Stimulated activated CD8-positive, alpha-beta memory T cell treated with anti-CD3 and anti-CD28 coated beads, Interleukin-15, amount 100 ng/mL, for 4 hours (primary cell): ENCODE data around the gene NHERF1.

Experiments used
- DNase-seq, 2 donors: peaks; one replicate each; pipeline ENCODE4 v3.0.0-alpha.2; 2020; ENCODE audit warnings: low read depth in 2 of 2

Gene NHERF1

DNA sequence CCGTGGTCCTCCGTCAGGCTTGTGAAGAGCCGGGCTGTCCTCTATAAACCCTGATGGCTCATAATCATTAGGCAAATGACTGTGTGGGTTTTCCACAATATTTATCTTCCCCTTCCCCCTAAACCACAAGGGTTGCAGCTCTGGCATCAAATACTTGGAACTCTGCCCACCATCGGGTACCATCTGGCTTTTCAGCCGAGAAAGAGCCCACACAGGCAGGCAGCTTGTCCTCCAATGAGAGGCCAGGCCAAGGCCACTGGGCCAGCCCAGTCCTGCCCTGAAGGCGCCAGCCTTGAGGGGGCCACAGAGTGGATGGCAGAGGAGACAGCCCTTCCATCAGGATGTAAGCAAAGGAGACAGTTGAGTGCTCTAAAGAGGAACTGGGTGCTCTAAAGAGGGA lies 59.5 kb downstream of the NHERF1 start:
- no peak for DNase-seq

DNA sequence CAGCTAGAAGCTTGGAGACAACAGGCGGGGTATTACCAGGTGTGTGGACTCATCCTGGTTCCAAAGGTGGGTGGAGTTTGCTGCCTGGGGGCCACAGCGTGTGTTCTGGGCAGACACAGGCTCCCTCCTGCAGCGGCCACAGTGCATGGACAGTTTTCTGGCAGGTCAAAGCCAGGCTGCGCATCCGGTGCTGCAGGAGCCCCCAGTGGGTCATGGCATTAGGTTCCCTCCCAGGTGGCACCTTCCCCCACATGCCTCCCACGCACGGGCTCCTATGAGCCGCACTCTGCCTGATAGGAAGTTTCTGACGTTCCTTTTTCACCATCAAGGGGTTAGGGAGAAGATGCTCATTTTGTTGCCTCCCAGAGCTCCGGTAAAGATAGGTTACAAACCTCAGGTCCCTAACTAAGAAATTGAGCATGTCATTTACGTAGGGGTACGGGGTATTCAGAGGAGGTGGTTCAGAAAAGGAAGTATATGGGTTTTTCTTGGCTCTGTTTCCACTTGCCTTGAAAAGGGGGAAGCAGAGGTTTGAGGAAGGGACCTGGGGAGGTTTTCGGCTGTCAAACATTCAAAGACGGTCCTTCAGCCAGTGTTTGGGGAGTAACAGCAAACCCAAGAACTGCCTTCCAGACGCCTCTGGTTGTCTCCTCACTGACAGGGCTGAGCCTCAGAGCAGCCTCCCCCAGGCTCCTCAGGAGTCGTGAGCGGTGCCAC lies 60.4 kb downstream of the NHERF1 start:
- DNase-seq = no peak

DNA sequence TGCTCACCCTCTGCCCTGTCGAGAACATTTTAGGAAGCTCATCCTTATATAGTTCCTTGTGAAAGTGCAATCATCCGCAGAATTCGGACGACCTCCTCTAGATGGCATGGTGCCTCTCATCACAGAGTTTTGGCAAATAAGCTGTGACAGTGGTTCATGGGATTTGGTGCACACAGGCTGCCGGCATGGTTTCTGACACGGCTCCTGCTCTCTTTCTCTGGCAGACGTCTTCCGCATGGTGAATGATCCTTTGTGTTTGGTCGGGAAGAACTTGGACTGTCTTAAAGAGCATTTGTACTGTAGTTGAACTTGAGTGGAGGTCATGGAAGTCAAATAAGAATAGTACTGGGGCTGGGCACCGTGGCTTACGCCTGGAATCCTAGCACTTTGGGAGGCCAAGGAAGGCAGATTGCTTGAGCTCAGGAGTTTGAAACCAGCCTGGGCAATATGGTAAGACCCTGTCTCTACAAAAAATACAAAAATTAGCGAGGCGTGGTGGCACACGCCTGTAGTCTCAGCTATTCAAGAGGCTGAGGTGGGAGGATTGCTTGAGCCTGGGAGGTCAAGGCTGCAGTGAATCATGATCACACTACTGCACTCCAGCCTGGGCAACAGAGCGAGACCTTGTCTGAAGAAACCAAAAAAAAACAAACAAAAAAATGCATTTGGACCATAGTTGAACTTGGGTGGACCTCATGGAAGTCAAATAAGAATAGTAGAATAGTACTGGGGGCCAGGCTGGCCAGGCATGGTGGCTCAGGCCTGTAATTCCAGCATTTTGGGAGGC lies 62.5 kb downstream of the NHERF1 start:
- DNase-seq = no peak

DNA sequence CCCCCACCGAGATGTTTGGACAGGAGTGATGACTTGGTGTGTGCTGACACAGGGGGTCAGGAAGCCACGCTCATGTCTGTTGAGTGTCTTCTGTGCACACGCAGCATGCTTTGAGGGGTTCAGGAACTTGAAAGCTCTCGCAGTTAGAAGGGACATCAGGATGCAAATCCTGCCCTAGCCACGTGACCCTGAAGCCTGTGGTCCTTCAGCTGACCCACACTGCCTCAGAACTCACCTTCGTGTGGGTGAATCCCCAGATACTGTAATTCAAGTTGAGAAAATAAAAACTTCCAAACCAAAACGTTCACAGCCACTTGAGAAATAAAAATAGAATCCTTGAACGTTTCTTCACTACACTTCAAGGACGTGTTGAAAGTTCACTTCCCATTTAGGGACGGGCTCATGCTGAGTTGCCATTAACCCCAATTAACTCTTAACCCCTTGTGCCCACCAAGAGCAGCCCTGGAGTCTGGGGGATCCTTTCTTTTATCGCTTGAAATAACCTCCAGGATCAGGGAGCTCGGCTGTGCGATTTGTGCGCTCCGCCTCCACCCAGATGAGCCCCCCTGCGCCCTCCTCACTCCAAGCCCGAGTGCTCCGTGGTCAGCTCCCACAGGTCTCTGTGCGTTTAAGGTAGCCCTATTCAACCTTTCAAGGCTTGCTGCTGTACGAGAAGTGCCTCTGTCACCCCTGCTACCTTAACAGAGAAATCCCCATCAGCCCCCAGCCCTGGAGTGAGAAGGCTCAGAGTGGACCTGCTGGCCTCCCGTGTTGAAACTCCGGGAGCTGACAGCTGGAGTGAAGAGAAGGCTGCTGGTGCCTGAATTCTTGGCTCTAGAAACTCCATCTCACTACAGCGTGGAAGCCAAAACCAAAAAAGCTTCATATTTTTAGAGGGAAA lies 63.9 kb downstream of the NHERF1 start:
- DNase-seq = no peak

DNA sequence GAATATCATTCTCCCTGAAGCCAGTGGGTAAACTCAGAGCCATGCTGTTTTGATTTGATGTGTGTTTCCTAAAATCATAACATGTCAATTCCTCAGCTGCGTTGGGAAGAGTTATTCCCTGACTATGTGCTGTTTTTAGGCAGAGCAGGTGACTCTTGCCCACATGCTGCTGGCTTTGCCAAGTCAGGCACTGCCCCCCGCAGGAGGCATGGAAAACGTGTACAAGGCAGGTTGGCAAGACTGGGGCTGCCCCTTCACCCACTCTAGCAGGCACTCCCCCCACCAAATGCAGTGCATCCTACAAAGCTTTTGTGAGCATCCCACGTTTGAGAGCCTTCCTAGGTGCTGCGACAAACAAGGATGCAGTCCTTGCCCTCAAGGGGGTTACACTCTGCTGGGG lies 66.0 kb downstream of the NHERF1 start:
- no peak for DNase-seq

DNA sequence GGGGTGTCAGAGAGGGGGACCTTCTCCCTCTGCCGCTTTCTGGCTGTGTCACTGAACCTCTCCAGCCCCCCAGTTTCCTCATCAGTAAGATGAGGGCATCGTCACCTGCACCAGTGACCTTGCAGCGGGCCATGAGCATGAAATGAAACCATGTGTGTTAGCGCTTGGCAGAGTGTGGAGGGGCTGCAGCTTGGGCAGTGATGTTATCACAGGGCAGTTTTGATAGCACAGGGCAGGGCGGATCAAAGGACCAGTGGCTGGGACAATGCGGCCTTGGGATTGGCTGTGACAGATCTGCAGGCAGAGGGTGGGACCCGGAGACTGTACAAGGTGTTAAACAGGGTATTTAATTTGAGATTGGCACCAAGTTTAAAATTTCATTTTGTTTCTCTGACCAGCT lies 66.6 kb downstream of the NHERF1 start:
- DNase-seq = no peak

DNA sequence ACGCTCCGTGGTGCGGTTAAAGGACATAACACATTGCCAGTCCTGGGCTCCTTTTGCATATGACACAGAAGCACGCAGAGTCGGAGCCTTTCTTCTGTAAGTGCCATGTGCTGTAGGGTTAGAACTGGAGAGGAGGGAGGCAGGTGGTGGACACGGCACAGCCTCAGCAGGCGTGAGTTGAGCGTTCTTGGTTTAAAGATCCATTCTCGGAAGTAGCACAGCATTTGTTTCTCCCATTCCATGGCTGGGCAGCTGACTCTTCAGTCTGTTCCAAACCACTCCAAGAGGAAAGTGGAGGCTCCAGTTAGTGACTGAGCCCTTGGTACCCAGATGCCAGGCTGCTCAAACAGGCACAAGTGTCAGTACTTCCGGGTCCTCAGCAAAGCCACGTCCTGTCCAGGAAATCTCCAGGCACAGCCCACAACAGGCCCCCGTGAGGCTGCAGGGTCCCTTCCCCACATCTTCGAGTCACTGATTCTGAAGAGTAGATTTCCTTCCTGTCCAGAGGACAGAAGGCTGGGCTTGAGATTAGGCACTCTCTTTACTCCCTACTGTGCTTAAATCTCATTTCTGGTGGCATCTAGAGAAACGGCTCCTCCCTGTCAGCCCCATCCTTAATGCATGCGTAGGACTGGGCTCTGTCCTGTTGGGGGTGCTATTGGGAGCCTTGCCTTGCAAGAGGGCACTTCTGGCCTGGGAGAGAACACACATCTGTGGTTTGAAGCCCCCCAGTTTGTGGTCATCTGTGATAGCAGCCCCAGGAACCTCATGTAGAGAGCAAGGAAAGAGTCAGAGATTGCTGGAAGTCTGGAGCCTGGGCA lies 67.3 kb downstream of the NHERF1 start:
- no peak for DNase-seq

DNA sequence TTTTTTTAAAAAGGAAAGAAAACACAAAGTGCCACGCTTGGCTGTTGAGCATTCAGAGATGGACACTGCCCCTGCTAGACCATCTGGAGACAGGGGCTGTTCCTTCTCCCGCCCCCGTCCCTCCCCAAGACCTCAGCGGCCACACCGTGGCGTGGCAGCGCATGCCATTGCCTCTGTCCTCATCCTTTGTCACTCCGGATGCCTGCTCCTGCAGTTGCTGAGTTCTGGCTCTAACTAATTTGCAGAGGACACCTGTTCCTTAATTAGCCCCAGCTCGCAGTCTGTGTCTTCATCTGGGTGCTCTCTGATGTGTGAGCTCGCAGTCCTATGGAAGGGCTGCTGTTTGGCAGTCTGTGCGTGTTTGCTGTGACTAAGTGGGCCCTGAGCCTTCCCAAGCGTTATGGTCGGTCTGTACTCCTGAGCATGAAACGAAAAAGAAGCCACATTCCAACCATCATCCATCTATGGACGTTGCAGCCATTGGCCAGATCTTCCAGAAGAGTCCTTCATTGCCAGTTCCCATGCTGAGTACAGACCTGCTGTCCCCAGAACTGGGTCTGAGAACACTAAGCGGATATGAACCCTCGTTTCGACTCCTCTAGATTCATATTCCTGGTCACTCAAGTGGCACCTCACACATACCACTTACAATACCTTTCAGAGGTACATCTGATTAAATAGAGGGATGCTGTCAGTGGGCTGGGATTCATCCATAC lies 68.6 kb downstream of the NHERF1 start:
- no peak for DNase-seq

DNA sequence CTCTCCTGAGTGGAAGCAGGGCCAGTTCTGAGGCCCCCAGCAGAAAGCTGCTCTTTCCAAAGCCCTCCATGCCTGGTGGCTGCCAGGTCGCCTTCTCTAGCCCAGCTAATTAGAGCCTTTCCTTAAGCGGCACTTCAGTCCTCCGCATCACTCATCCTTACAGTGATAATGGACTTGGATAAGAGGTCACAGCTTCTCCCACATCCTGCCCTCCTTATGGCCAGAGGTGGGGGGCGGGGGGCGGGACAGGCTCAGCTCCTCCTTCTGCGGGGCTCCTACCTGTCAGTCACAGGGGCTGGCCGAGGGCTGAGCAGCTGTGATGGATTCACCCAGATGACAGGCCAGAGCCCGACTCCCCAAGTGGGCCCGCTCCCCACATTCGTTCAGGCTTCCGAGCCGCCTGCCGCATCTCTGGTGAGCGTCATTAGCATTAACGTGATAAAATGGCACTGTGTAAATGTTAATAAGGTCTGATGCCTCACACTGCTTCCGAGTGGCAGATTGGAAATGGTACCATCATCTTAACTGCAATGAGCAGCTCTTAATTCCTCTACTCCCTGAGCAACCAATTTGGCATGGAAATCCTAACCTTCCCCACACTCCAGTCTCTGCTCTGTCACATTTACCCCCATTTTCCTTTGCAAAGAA lies 70.0 kb downstream of the NHERF1 start:
- no peak for DNase-seq
